Epithelial cell of prostate (primary cell): ENCODE results near the gene FNBP1.
A peak's percentile ranks its signal among the peaks of the same experiment; 100 is the strongest.

ENCODE experiments used
- DNase-seq: peaks from one replicate; pipeline ENCODE4 v3.0.0-alpha.2; 2011; ENCODE audit warnings: low read depth, low spot score
- H3K27ac ChIP-seq: fragments of 450-650 bp; 2 replicates; pipeline ENCODE4 v1.5.1; 2017; ENCODE audit warnings: mild to moderate bottlenecking

Gene FNBP1

DNA sequence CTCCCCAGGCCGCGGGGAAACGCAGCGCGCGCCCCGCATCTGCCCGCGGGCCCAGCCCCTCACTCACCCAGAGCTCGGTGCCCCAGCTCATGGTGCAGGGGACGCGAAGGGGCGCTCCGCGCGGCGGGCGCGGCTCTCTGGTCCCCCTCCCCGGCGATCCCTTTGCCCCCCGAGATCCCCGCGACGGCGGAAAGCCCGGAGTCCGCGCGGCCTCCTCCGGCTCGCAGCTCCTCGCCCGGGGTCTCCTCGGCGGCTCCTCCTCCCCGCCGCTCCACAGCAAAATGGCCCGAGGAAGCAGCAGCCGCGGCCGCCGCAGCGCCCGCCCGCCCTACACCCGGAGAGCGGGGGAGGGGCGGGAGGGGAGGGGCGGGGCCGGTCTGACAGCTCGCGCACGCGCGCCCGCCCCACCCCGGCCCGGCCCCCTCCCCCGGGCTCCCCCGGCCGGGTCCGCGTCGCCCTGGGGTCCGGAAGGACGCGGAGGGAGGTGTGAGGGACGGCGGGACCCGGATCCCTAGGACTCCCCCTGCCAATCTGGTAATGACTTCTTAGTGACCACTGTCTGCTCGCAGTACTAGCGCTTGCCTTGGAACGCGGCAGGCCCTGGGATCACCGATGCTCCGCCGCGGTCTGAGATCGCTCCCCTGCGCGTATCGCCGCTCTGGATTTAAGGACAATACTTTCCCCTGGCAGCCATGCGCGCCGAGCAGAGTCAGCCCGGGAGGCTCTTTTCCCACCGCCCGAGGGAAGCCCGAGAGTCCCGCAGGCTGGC is at the start of gene FNBP1:
Gene FNBP1, minus strand, starts transcription at position 305 of the 769 bp plus-strand sequence. Its CDS starts 214 bp downstream, at position 91.
- peak within 1 kb of the TSS; percentile 40 for H3K27ac ChIP-seq

DNA sequence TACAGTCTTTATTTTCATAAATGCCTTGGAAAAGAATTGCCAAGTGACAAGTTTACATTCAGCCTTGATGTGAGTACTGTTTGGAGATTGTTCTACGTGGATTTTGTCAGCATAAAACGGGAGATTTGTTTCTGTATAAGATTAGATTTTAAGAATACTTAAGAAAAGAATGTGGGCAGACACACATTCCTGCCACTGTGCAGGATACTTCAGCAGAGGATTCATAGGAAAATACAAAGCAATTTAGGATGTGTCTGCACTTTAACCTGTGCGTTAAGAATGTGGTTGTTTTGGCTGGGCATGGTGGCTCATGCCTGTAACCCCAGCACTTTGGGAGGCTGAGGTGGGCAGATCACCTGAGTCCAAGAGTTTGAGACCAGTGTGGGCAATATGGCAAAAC is 47.9 kb upstream of the FNBP1 start:
- H3K27ac ChIP-seq: no peak overlapping the region
- no peak for DNase-seq

More for the DNA sequence above, at the start of gene FNBP1:
- no peak for DNase-seq

GRCh38 chr9:130089141-130089540 is 46.2 kb upstream of the FNBP1 start:
- DNase-seq: no peak
- no peak overlapping the region for H3K27ac ChIP-seq

DNA sequence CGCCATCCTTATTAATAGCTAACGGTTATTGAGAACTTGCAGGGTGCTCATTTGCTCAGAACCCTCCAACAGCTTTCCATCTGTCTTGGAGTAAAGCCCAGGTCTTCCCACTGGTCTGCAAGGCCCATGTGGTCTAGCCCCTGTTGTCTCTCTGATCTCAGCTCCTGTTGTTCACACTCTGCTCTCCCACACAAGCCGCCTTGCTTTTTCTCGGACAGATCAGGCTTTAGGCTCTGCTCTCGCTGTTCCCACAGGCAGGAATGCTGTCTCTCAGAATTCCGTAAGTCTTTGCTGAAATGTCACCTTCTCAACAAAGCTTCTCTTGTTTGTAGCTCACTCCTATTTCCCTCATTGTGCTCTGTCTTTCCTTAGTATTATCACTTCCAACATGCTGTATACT is 45.1 kb upstream of the FNBP1 start:
- no peak overlapping the region for H3K27ac ChIP-seq
- DNase-seq: no peak

DNA sequence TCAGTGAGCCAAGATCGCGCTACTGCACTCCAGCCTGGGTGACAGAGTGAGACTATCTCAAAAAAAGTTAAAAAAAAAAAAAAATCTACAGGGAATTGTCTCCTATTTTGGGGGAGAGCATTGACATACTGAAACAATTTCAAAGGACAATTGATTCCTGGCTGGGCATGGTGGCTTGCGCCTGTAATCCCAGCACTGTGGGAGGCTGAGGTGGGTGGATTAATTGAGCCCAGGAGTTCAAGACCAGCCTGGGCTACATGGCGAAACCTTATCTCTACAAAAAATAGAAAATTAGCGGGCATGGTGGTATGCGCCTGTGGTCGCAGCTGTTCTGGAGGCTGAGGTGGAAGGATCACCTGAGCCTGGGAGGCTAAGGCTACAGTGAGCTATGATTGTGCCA is 41.3 kb upstream of the FNBP1 start:
- DNase-seq: no peak

DNA sequence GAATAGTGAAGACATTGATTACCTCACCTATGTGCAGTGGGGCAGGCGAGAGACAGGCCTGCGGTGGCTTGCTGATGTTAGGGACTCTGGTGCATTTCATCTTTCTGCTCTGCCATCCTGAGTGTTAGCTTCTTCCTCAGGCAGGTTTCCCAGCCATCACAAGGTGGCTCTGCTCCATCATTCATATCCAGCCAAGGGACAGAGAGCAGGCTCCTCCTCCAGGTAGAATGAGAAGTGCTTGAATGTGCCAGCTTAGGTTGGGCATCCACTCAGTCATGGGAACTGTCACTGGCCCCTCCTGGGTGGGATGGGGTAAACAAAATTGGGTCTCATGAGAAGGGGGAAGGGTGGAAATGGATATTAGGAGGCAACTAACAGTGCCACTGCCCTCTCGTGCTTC is 35.6 kb upstream of the FNBP1 start:
- no peak overlapping the region for H3K27ac ChIP-seq
- DNase-seq: no peak

More for the DNA sequence above, 41.3 kb upstream of the FNBP1 start:
- H3K27ac ChIP-seq: no peak overlapping the region

GRCh38 chr9:130073373-130073772 is 30.4 kb upstream of the FNBP1 start:
- H3K27ac ChIP-seq: no peak overlapping the region
- DNase-seq: no peak

DNA sequence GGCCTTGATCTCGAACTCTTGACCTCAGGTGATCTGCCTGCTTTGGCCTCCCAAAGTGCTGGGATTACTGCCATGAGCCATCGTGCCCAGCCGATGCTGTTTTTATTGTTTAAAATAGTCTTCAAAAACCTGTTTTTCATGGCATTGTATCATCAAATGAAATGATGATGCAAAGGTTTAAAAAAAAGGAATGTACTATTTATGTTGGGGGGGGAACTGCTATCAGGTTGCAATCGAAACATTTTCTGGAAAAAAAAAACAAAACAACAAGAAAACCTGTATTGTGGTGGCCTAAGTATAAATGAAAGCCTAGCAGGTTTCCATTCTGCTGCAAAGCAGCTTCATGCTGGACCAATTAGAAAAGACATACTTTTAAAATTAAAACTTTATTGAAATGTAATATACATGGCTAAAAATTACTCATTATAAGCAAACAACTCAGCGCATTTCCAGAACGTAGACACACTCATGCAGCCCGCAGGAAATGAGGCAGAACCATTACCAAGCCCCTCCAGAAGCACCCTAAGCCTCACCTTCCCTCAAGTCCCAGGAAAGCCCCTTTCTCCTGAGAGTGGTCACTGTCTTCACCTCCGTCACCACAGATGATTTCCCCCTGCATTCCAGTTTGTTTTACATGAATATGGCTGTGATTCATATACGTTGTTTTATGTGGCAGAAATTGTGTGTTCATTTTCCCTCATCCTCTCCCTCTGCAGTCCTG is 29.7 kb upstream of the FNBP1 start:
- H3K27ac ChIP-seq: no peak overlapping the region
- no peak for DNase-seq

DNA sequence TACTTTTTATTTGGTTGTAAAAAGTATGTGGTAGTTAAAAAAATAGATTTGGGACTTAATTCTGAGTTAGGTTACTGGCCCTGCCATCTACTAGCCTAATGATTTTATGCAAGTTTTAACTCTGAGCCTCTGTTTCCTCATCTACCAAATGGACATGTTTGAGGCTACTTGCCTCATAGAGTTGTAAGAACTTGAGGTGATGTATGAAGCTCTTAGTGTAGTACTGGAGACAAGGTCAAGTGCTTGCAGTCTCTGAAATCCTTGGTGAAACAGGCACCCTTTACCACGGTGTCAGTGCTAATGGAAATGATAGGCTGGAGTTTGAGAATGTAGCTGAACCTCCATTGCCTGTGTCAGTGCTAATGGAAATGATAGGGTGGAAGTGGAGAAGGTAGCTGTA is 26.1 kb upstream of the FNBP1 start:
- H3K27ac ChIP-seq: no peak overlapping the region
- DNase-seq: no peak

GRCh38 chr9:130064621-130065020 is 21.6 kb upstream of the FNBP1 start:
- DNase-seq: no peak
- H3K27ac ChIP-seq: no peak overlapping the region

- DNase-seq: no peak
- H3K27ac ChIP-seq: no peak overlapping the region
These were observed 19.8 kb upstream of the FNBP1 start for GRCh38 chr9:130062750-130063149.

DNA sequence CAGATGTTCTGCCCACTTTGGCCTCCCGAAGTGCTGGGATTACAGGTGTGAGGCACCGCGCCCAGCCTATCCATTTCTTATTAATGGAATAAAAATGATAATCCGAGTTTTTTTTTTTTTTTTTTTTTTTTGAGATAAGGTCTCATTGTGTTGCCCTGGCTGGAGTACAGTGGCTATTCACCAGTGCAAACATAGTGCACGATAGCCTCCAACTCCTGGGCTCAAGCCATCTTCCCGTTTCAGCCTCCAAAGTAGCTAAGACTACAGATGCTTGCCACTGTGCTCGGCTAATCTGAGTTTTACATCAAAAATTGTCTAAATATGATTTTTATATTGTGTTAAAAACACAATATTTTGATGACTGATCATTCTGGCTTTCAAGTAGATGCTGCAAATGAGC is 17.3 kb upstream of the FNBP1 start:
- H3K27ac ChIP-seq: no peak overlapping the region
- no peak for DNase-seq

DNA sequence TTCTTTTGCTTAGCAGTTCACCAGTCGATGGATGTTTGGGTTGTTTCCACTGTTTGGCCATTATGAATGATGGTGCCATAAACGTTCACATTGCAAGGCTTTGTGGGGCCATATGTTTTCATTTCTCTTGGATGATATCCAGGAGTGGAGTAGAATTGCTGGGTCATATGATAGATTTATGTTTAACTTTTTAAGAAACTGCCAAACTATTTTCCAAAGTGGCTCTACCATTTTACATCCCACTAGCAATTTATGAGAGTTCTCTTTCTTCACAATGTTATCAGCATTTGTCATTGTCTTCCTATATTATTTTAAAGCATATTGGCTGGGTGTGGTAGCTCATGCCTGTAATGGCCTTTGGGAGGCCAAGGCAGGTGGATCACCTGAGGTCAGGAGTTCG is 15.9 kb upstream of the FNBP1 start:
- H3K27ac ChIP-seq: no peak overlapping the region
- DNase-seq: no peak

- no peak overlapping the region for H3K27ac ChIP-seq
- DNase-seq: no peak
These were observed 15.2 kb upstream of the FNBP1 start for GRCh38 chr9:130058154-130058553.

- H3K27ac ChIP-seq: peak overlapping the region; percentile 75
- DNase-seq: no peak
These were observed 11.8 kb upstream of the FNBP1 start for GRCh38 chr9:130054820-130055219.

DNA sequence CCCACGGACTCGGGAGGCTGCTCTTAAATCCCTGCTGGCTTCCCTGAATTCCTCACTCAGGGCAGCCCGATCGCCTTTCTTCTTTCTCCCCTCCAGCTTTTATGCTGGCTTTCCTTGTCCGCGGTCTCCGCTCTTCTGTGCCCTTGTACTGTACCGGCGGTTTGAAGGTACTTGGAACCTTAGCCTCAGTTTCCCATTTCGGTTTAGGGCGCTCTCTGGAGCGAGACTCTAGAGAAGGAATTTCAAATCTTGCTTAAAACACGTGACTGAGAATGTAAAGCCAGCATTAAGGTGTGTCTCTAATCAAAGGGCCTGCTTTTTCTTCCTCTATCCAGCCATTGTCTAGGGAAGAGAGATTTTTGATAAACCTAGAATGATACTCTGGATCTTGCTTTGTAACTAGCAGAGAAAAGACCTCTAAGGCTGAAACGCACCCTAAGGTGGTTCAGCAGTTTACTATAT is 11.4 kb upstream of the FNBP1 start:
- no peak for DNase-seq
- H3K27ac ChIP-seq: peak overlapping the region; percentile 75

- no peak for DNase-seq
These were observed 10.7 kb upstream of the FNBP1 start, which contains the start of gene GPR107 for GRCh38 chr9:130053504-130054324. GPR107 (plus strand) TSS chr9:130053906; CDS start chr9:130053933, 27 bp downstream.

DNA sequence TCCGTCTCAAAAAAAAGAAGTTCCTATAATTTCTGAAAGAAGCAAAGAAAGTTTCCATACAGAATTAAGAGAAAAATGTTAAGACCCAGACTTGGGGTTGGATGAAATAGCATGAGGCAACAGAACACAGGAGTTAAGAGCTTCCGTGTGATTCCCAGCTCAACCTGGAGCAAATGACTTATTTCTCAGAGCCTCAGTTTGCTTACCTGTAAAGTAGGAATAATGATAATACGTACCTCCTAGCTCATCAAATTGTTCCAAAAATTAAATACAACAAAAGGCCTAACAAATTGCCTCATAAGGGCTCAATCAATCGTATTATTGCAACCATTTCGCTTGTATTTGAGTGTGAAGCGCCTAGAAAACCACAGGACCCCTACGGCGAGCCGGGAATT is 10.1 kb upstream of the FNBP1 start:
- H3K27ac ChIP-seq: peak overlapping the region; percentile 75
- no peak for DNase-seq

More at GRCh38 chr9:130053504-130054324, 10.7 kb upstream of the FNBP1 start, which contains the start of gene GPR107:
- H3K27ac ChIP-seq: peak within 1 kb of the TSS; percentile 75

- peak overlapping the region; percentile 75 for H3K27ac ChIP-seq
- peak; percentile 60 for DNase-seq
These were observed 8.9 kb upstream of the FNBP1 start for GRCh38 chr9:130051855-130052254.

GRCh38 chr9:130050462-130050861 is 7.5 kb upstream of the FNBP1 start:
- H3K27ac ChIP-seq: no peak overlapping the region
- DNase-seq: no peak
